NCI-H2196 (cell line): ENCODE measurements around the gene ZNF302.

Experiments
- DNase-seq: peaks from one replicate; lab custom pipeline; 2025; ENCODE audit not compliant: unreplicated experiment; lab: John Stamatoyannopoulos, UW

ZNF302 gene

DNA sequence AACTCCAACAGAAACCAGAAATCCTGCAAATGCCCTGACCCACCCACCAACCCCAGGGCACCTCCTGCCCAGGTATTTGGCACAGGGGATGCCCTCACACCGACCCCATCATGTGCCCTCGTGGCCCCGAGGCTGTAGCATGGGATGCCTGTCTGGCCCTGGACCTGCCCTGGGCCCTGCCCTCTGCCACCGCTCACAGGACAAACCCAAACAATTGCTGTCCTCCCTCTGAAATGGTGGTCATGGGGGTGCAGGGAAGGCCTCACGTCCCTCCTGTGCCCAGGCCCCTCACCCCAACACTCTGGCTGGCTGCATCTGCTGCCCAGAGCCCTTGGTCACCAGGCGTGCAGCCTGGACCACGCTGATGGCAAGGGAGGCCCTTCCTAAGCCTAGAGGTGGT, 54.5 kb downstream of the ZNF302 start:
- DNase-seq: no peak

DNA sequence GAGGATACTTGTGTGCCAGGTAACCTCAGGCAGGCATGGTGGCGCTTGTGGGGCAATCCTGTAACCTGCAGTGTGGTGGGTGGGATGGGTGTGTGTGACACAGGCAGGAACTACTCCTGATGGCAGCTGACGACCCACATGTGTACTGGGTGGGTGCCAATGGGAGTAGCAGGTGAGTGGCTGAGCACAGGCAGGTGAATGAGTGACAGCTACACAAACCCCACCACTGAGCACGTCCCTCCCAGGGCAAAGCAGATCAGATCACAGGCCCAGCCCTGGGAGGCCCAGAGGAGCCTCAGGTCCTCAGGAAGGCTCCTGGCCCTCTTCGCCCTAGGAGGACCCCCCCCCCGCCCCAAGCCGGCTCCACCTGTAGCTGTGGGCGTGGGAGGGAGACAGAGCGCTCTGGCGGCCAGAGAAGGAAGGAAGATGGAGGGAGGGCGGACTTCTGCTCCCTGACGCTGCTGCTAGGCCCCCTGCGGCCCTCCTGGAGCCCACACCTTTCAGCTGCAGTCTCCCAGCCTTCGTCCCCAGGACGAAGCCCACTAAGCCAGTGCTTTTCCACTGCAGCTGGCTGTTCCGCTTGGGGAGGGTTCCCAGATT, 55.2 kb downstream of the ZNF302 start:
- no peak for DNase-seq

DNA sequence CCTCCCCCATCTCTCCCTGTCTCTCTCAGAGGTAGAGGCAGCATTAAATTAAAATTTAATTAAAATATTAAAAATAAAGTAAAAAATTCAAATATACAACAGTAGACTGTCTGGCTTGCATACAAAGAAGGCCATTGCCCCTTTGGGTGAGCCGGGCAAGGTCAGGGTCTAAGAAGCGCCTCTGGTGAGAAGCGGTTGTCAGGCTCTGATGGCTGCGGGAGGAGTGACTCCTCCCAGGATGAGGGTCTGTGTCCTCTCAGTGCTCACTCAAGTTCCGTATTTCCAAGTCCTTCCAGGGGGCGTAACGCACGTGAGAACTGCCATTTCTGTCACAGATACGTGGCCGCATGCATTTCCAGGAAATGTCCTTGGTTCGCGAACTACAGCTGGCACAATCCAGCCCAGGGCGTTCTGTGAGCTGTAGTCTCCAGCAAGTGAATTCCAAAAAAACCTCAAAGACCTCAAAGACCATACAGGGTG, 55.8 kb downstream of the ZNF302 start:
- DNase-seq: peak; percentile 72

DNA sequence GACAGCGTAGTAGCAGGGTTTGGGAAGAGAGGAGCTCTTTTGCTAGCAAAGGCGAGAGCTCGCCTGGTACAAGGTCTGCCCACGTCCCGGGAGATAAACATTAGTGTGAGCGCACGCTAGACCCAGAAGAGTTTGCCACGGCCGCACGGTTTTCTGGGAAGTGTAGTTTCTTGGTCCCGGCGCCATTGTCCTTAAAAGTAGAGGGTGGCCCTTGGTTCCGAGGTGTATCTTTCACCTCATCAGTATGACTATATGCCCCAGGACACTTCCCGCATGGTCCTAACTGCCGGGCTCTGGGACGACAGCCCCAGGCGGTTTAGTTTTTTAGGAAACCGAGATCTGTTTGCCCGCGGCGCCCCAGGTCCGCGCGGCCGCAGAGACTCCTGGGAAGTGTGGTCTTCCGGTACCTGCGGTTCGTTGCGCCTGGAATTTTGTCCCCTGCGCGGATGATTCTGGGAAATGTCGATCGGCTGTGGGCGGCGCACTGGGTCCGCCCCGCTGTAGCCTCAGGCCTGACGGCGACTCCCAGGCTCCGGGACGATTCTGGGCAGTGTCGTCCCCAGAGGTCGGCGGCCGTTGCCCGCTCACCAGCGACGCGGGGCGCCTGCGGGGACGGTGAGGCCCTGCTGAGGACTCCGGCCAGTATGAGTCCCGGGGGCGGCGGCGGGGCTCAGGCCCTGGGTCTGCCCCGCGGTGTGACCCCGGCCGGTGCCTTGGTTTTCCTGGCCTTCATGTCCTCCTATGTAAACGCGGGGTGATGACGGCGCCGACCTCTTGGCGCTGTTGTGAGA, 56.5 kb downstream of the ZNF302 start, which contains the start of gene ZNF181:
Gene ZNF181, plus strand, starts transcription at position 498 of the 791 bp plus-strand sequence. CDS start 795 bp downstream, outside the sequence.
- peak; percentile 89 for DNase-seq

DNA sequence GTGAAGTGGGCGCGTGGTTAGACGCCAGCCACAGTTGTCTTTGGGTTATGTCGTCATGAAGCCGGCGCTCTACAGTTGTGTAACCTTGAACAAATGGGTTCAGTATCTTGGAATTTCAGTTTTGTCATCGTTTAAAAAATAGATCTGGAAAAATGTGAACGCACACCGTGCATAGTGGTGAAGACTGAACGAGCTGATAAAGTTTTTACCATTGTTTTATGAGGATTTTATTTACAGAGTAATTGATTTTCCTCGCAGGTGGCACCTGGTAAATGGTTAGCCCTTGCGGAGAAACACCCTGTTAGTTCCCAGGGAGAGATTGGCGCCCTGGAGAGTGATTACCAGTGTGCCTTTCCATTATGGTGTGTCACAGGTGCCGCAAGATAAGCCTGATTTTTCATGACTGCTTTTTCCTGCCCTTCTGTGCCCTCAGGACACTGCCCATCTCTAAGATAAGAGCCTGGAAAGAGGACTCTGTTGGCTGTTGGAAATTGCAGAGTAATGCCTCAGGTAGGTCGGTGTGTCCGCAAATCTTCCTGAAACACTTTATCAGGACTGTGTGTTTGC, 57.1 kb downstream of the ZNF302 start:
- DNase-seq: peak; percentile 91
